Activated CD4-positive, alpha-beta T cell treated with anti-CD3 and anti-CD28 coated beads, Interleukin-2, amount 50 U/mL, for 4 hours (primary cell): Measurements from ENCODE around the gene NEK4.
A peak's percentile ranks its signal among the peaks of the same experiment; 100 is the strongest.
"Not testable (repeated sequence)": the region's sequence is repeated elsewhere in the genome, so short reads cannot be mapped to it uniquely, and the experiment has no call there.

ENCODE experiments used
- DNase-seq, 2 experiments: peaks; one replicate each; pipeline ENCODE4 v3.0.0-alpha.2; 2020

Gene NEK4

GRCh38 chr3:52730681-52731080 lies 40.1 kb downstream of the NEK4 start:
- DNase-seq: no peak

- not testable (repeated sequence) for DNase-seq
Observed at GRCh38 chr3:52728753-52729152, 42.0 kb downstream of the NEK4 start.

- no peak for DNase-seq
Observed at GRCh38 chr3:52724511-52724910, 46.2 kb downstream of the NEK4 start.

GRCh38 chr3:52723935-52724334 lies 46.8 kb downstream of the NEK4 start:
- no peak for DNase-seq

GRCh38 chr3:52722491-52722890 lies 48.2 kb downstream of the NEK4 start:
- DNase-seq: no peak

GRCh38 chr3:52721730-52722008 lies 49.1 kb downstream of the NEK4 start:
- no peak for DNase-seq

- DNase-seq: no peak
Observed at GRCh38 chr3:52721002-52721729, 49.6 kb downstream of the NEK4 start.

- no peak for DNase-seq
Observed at GRCh38 chr3:52719618-52720017, 51.1 kb downstream of the NEK4 start.

- no peak for DNase-seq
Observed at GRCh38 chr3:52715714-52716305, 54.9 kb downstream of the NEK4 start.

- DNase-seq: no peak
Observed at GRCh38 chr3:52714335-52715302, 56.1 kb downstream of the NEK4 start.

GRCh38 chr3:52712291-52713212 lies 58.2 kb downstream of the NEK4 start:
- DNase-seq: no peak

GRCh38 chr3:52710512-52710911 lies 60.2 kb downstream of the NEK4 start:
- no peak for DNase-seq

- DNase-seq: no peak
Observed at GRCh38 chr3:52707585-52707984, 63.2 kb downstream of the NEK4 start.

- peak; percentile 75 to 78 for DNase-seq
Observed at GRCh38 chr3:52705688-52706686, 64.8 kb downstream of the NEK4 start, which contains the start of the genes GLT8D1 and SPCS1. Gene GLT8D1 (minus strand): TSS chr3:52705791. CDS start chr3:52700460, 5,331 bp downstream. Gene SPCS1 (plus strand): TSS chr3:52706106. CDS start chr3:52706247, 141 bp downstream.

- no peak for DNase-seq
Observed at GRCh38 chr3:52705438-52705687, 65.4 kb downstream of the NEK4 start.

- no peak for DNase-seq
Observed at GRCh38 chr3:52704611-52705437, 65.9 kb downstream of the NEK4 start.

- DNase-seq: no peak
Observed at GRCh38 chr3:52703341-52703740, 67.4 kb downstream of the NEK4 start.

- DNase-seq: no peak
Observed at GRCh38 chr3:52697632-52697965, 73.1 kb downstream of the NEK4 start.

GRCh38 chr3:52696830-52697631 lies 73.7 kb downstream of the NEK4 start:
- no peak for DNase-seq
